Activated naive CD4-positive, alpha-beta T cell treated with Interleukin-2 at 50 U/mL for 16 hours (primary cell): ENCODE data around the gene MCM8.

ENCODE experiments used
- DNase-seq: peaks from one replicate; pipeline ENCODE4 v3.0.0-alpha.2; 2020

MCM8 gene

DNA sequence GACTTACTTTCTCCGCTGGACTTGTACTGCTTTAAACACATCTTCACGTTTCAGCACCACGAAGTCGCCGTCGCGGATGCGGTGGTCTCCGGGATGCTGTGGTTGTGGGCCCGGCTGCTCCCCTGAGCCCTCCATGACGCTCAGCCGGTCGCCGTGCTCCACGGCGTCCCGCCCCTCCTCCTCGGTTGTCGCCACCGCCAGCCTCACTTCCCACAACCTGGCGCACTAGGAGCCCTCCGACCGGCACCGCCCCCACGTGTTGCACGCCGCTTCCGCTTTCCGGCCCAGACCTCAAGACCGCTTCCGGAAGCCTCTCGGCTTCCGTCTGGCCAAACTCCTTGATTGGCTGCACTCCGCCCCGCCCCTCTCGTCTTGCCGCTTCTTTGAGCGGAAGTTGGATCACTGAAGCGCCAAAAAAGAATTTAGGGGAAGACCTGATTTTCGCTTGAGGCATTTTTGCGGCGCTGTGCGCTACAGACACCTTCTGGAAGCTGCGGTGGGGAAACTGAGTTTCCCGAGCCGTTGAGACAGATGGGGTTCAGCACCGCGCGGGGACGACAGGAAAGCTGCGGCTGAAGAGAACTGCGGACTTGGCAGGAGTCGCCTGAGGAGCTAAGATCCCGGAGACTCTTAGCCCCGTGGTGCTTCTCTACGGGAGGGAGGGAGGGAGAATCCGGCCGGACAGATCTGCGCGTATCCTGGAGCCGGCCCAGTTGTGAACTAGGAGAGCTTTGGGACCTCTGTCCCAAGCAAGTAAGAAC is at the start of gene MCM8, which contains the start of gene TRMT6:
MCM8 (plus strand) TSS at position 382 of the 761 bp plus-strand sequence. CDS start 1,364 bp downstream, outside the sequence.
TRMT6 (minus strand) TSS at position 263 of the 761 bp plus-strand sequence; CDS start at position 135, 128 bp downstream.
- peak; percentile 97 for DNase-seq

DNA sequence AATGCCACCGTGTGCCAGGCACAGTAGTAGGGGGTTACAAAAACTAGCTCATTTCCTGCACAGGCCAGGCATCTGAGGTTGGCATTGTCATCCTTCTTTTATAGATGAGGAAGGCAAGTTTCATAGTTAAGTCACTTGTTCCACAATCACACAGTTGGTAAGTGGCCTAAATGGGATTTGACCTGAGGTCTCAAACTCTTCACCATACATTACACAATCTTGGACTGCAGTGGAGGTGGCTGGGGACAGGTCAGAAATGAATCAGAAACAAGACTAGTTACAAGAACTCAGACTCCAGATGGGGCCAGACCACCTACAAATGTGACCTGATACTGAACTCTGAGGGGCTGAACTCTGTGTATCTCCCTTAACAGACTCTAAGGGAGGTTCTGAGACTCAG is 49.5 kb upstream of the MCM8 start:
- no peak for DNase-seq

DNA sequence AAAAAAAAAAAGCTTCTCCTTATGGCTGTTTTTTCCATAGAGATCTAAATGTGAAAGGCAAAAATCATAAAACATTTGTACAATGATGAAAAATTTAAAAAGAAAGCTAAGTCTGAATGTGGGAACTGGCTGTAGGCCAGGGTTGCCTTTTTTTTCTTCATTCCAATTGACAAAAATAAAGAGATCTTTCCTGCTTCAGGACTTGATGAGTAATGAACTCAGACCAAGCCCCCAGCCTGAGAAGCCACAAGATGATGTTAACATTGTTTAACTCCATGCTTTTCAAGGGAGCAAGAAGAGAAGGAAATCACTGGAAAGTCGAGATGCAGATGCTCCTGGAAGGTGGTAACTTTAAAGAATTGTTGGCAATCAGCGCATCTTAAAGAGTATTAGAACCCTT is 41.5 kb upstream of the MCM8 start:
- DNase-seq = no peak

DNA sequence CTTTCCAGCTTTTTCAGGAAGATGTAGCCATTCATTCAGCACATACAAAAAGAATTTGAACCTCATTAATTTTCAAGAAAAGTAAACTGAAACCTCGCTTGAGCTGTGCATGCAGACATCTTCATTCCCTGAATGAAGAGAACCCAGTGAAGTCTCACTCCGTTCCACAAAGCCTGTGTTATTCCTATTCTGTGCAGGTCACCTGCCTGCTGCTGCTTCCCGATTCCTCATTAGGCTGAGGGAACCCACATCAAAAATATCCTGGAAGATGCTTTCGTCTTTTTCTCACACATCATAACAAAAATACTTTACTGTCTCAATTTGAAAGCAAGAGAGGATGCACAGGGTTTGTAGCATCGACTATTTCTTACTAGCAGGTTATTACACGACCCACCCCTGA is 40.3 kb upstream of the MCM8 start:
- no peak for DNase-seq

DNA sequence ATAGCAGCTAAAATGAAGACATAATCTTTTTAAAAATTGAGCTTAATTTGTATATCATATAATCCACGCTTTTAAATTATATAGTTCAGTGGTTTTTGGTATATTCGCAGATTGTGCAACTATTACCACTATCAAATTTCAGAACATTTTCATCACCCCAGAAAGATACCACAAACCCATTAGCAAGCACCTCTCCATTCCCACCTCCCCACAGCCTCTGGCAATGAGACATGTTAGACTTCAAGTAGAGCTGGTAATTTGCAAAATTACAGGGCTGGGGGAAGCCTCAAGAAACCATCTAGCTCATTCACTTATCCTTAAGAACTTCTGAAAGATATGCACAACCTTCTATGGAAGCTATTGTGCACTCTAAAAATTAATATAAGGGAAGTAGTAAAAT is 37.3 kb upstream of the MCM8 start:
- DNase-seq = no peak

DNA sequence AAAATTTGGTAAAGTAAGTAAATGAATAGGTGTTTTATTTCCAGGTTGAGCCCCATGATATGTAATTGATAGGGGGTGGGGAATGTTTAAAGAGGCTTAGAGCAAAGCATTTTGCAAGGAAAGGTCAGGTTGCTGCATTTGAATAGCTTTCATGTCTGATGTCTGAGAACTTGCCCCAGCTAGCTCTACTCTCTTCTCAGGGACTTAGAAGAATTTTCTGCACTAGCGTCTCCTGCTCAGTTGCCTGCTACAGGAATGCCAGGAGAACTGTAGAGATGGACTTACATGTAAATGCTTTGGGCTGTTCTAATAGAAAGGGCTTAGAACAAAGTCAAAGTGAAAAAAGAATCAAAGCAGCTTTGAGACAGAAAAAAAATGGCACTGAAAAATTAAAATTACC is 35.6 kb upstream of the MCM8 start:
- no peak for DNase-seq

DNA sequence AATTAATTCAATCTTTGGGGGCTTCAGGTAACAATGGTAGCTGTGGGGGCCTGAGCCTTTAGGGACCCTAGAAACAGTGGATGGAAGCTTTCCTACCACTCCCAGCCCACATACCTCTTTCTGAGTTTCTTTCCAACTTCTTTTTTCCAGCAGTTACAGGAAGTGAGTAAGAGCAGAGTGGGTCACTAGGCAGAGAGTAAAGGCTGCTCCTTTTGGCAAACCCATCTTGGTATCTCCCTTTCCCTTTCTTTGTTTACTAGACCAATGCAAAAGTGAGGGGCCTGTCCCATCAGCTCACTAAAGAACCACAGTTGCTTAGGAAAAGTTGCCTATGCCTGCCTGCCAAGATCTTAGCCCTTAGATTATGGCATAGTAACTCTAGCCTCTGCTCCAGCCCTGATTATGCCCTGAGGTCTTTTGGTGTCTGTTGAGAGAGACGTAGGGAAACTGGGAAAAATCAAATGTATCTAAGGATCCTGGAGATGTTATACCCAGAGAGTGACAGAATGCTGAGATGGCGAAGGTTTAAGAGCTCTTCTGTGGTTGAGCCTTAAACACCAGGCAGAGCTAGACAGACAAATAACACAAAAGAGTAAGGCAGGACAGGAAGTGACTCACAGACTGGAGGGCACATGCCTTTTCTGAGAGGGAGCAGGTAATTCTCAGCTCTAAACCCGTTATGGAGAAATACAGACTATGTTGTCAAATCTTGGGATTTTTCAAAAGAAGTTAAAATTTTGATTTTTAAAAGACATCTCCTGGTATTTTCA is 31.4 kb upstream of the MCM8 start:
- DNase-seq = no peak

DNA sequence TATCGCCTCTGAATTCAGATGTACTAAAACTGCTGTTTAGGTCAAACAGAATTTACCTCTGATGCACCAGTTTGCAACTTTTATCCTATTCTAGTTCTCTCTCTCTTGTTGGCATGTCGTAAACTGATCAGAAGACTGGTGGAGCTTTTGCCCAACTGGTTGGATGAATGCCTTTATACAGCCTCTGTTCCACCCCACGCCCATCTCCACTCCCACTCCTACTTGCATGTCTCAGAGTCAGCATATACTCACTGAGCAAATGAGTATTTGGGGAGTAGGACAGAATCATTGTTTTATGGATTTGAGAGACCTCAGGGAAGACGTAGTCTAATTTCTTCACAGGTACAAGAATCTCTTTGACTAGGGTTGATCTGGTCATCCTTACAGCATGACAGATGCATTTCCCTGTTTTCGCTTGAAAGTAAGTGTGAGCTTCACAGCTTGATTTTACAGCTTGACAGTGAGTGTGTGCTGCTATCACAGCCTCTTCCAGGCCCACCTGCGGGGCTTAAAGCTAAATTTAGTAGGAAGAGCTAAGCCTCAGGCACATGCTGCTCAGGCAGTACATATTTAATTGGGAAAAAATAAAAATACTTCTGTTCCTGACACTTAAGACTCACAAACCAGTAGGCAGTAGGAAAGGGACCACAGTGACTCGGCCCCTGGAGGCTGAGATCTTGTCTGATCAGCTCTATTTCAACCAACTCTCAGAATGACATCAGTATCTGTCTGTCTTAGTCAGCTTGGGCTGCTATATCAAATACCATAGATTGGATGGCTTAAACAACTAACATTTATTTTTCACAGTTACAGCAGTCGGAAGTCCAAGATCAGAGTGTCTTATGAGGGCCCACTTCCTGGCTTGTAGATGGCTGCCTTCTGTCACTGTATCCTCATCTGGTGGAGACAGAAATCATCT is 30.6 kb upstream of the MCM8 start:
- no peak for DNase-seq

DNA sequence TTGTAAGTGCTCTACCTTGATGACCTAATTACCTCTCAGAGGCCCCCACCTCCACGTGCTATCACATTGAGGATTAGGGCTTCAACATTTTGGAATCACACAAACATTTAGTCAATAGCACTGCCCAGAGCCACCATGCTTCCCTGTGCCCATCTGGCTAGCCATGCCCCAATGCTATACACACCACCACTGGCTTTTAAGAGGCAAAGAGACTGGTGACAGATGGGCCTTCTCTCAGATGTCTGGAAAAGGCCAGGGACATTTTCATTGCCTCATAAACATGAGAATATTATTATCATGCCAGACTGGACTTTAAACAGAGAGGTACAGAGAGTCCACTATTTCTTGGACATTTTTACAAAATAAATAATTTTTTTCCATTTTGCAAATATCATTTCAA is 29.9 kb upstream of the MCM8 start:
- no peak for DNase-seq

DNA sequence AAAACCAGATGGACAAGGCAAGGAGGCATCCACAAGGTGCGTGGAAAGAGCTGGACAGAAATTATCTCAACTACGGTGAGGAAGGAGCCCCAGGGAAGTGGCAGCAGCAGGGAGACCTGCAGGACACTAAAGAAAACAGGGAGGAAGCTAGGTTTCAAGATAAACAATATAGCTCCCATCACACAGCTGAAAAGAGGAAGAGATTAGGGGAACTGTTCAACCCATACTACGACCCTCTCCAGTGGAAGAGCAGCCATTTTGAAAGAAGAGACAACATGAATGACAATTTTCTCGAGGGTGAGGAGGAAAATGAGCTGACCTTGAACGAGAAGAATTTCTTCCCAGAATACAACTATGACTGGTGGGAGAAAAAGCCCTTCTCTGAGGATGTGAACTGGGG is 27.0 kb upstream of the MCM8 start:
- no peak for DNase-seq

DNA sequence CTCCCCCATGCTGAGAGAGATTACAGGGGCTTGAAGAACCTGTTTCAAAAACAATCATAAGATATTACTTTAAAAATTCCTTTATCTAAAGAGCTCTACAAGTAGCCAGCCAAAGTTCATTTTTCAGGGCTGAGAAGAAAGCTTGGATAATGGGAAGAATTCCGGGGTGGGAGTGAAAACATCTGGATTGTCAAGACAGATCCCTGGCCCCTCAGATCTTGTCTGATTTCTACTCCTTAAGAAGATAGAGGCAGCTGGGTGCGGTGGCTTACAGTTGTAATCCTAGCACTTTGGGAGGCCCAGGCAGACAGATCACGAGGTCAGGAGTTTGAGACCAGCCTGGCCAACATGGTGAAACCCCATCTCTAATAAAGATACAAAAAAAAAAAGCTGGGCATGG is 24.9 kb upstream of the MCM8 start:
- no peak for DNase-seq

DNA sequence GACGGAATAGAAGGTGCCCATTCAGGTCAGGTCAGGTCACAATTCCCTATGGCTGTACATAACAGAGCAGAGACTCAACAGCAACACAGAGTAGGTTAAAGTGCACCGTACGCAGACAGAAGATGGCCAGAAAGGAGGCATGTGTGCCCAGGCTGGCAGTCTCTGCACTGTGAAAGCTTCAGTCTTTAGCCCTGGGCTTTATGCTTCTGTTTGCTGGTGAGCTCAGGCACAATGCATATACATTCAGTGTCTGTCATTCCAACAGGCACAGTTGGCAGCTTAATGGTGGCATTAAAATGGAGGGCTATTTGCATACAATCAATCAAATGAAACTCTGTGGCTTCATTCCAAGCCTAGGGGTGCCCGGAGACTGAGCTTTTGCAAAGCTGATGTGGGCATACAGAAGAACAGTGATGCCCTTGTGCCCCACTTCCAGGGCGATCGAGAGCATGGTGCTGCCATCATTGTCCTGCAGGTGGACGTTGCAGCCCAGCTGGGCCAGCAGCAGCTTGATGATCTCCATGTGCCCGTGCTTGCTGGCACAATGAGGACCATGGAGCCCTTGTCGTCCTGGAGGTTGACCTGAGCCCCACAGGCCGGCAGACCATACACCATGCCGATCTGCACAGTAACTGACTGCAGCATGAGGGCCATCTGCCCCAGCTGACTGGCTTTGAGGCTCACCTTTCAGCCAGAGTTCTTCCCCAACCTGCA is 22.5 kb upstream of the MCM8 start:
- DNase-seq = no peak

DNA sequence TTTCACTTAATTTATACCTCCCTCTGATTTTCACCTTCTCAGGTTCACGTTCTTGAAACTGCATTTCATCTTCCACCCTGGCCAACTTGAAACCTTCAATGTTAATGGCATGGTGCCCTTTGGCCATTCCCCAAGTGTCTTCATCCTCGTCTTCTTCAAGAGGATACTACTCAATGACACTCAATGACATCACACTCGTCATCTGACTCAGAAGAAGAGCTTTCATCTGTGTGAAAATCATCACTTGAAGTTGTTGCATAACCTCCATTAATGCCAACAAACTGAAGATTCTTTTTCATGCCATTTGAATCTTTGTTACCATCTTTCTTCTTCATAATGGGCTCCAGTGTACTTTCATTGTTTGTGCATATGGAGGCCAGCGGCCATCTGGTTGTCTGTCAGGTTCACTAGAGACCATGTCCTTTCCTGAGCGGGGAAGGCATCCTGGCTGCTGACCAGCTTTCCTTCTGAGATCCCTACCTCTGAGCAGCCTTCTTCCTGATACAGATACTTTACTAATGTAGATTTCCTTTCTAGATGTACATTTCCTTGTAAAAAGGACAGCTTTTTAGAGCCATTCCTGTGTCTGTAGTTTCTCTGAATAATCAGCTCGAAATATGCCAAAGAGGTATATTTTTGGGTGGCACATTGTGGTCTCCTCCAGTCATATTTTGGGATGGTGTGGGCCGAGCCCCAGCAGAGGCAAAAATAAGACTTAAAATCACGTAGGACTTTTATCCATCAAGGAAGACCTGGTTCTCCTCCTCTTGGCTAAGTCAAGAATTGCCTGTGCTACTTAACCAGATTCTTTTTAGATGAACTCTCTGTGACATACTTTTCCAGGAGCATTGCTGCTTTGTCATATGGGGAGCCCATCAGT is 21.4 kb upstream of the MCM8 start:
- DNase-seq = no peak

DNA sequence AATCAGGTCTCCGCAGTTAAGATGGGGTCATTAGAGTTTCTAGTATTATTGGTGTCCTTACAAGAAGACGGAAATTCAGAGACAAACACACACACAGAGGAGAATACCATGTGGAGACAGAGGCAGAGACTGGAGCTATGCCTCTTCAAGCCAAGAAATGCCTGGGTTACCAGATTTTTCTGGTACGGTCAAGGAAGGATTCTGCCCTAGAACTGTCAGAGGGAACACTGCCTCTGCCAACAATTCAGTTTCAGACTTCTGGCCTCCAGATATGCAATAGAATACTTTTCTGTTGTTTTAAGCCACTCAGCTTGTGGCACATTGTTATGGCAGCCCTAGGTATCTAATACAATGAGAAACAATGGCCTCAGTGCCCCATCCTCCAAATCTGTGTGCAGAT is 19.0 kb upstream of the MCM8 start:
- DNase-seq = no peak

DNA sequence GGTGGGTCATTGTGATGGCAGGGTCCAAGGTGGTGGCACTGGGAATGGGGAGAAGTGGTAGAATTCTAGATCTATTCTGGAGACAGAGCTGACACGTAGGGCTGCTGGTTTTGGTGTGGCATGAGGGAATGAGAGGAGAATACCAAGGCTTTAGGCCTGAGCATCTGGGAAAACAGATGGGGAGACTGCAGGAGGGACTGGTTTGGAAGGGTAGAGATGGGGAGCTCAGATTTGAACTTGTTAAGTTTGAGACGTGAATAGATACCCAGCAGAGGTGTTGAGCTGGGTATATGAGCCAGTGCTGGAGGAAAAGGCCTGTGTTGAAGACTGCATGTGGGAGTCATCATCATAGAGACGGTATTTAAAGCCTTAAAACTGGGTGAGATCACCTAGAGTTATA is 17.7 kb upstream of the MCM8 start:
- DNase-seq = no peak

DNA sequence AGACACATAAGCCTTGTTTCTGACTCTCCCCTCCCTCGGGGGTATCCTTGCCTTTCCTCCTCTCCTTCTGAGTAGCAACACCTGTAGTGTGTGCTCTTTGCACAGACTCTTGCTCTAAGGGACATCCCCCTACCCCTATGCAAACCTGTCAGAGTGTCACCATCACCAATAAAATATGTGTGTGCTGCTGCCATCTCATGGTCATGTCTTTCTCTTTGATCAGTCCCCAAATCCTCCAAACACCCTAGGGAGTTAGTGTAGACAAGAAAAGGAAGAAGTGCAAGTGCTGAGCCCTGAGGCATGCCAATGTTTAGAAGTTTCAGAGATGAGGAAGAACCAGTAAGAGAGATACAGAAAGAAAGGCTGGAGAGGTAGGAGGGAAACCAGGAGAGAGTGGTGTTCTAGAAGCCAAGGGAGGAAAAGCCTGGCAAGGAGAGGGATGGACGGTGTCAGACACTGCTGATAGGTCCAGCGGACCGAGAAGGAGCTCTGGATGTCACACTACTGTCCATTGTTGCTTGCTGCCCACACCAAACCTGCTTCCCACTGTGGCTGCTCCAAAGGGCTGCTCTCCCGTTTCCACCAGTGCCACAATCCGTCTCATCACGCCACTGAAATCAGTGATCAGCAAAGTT is 16.5 kb upstream of the MCM8 start:
- DNase-seq = no peak

DNA sequence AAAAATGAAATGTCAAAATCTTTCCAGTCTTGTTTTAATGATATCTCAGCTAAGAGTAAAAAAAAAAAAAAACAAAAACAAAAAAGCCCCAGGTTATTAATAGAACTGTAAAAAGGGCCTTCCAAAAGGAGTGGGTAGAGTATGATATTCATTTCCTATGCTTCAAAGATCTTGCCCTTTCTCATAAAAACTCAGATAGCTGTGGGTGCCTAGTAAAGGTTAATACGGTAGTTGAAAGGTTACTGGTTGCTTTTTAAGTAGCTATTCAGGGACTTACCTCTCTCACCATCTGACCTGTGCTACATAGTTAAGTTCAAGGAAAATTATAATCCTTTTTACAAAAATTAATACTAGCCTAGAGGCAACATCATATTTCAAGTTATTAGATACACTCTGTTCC is 15.1 kb upstream of the MCM8 start:
- DNase-seq = no peak

DNA sequence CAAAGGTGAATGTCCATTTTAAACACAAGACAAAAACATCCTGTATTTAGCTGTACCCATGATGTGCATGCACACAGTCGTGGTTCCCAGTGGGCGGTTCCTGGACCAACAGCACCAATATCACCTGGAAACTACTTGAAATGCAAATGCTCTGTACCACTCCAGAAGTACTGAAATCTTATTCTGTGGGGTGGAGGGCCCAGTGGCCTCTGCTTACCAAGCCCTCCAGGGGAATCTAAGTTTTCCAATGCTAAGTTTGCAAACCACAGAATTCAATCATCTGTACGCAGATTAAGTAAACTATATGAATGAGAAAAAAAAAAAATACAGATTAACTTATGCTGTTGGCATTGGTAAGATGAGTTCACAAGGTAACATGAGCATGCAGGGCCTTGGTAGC is 14.2 kb upstream of the MCM8 start:
- no peak for DNase-seq

DNA sequence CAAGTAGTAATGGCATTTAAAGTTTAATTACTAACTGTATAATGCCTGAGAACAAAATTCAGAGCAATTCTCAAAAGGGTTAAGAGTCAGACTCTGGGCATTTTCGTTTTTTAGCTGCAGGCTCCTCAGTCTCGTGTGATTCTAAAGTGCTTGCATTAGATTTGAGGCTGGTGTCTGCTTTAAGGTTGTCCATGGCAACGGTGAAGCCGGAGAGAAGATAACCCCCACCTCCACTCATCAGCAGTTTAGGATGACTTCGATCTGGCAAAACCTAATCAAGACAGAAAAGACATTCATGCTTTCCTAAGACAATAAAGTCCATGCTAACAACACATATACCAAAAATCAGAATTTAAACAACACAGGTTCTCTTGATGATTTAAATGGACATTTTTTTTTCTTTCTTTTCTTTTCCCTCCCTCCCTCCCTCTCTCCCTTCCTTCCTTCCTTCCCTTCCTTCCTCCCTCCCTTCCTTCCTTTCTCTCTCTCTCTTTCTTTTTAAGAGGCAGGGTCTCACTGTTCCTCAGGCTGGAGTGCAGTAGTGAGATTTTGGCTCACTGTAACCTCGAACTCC is 11.9 kb upstream of the MCM8 start:
- DNase-seq = no peak

DNA sequence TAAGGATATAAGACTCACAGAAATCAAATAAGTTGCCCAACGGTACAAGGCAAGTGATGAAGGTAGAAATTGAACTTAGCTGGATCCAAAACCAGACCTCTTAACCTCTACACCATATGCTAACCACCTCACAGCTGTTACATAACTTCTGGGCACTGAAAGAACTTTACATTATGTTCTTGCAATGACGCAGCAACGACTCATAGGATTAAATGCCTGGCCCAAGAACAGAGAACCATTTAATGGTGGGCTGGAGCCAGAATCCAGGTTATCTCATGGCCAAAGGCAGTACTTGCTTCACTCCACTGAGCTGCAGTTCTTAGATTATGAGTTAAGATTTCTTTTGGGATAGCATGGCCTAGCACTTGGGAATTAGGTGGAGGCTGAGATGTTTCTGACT is 4.5 kb upstream of the MCM8 start:
- no peak for DNase-seq

DNA sequence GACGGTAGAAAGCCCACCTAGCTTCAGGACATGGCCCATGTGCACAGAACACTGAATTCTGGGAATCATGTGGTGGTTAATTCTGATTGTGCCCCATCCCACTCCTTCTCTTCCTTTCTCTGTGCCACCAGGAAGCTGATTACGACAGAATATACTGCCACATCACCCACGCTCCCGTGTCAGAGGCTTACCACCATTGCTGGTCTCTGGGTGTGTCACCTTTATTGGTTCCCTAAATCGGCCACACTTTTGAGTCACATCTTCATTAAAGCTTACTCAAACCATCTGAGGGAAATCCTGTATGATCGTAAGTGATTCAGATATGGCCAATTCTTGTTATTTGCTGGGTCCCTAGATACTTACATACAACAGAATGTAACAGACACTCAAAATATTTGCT is 3.2 kb upstream of the MCM8 start:
- peak; percentile 67 for DNase-seq
